ENCODE data around the gene OR8B8. TPM values are rescaled to one million over a fixed set of nuclear protein-coding genes. Genes with fewer than 3 reads are reported as not detected.
"Not testable (repeated sequence)": the region's sequence is repeated elsewhere in the genome, so short reads cannot be mapped to it uniquely, and the experiment has no call there.

Gene OR8B8
- total RNA-seq, 1 donor from 2014 or later, result not detected

GRCh38 chr11:124463324-124463723 is 17.8 kb upstream of the OR8B8 start:
- Mint-ChIP-seq H3K36me3 (ENCODE audit: low read depth) (no peaks in the 10 kb centered on the region), H3K9me3 (ENCODE audit: low read depth) (no peaks in the 10 kb centered on the region), H3K27ac (ENCODE audit: unreplicated experiment) (no peak overlapping the region), H3K4me3 (ENCODE audit: unreplicated experiment) (no peak overlapping the region), H3K4me1 (ENCODE audit: low read depth) (no peaks in the 10 kb centered on the region), H3K27me3 (ENCODE audit: low read depth) (peaks cover 13% of the 10 kb centered on the region)
- DNase-seq (ENCODE audit: low spot score), result no peak
- TF ChIP-seq CTCF (IDR thresholded peaks at IDR 0.05), result no peak

GRCh38 chr11:124460459-124460858 is 15.0 kb upstream of the OR8B8 start:
- Mint-ChIP-seq H3K9me3 (ENCODE audit: low read depth) (no peaks in the 10 kb centered on the region), H3K4me3 (ENCODE audit: unreplicated experiment) (no peak overlapping the region), H3K27ac (ENCODE audit: unreplicated experiment) (no peak overlapping the region), H3K36me3 (ENCODE audit: low read depth) (no peaks in the 10 kb centered on the region), H3K4me1 (ENCODE audit: low read depth) (no peaks in the 10 kb centered on the region), H3K27me3 (ENCODE audit: low read depth) (peaks cover 10% of the 10 kb centered on the region)
- TF ChIP-seq CTCF (IDR thresholded peaks at IDR 0.05), result no peak
- DNase-seq (ENCODE audit: low spot score), result no peak

- not testable (repeated sequence) for DNase-seq (ENCODE audit: low spot score); H3K27me3 Mint-ChIP-seq (ENCODE audit: low read depth); H3K36me3 Mint-ChIP-seq (ENCODE audit: low read depth); H3K4me1 Mint-ChIP-seq (ENCODE audit: low read depth); H3K27ac Mint-ChIP-seq (ENCODE audit: unreplicated experiment); H3K4me3 Mint-ChIP-seq (ENCODE audit: unreplicated experiment); H3K9me3 Mint-ChIP-seq (ENCODE audit: low read depth)
These were observed 13.9 kb upstream of the OR8B8 start for GRCh38 chr11:124459379-124459778.

GRCh38 chr11:124454552-124454951 is 9.1 kb upstream of the OR8B8 start:
- no peaks in the 10 kb centered on the region for H3K36me3 Mint-ChIP-seq (ENCODE audit: low read depth)
- peaks cover 16% of the 10 kb centered on the region for H3K27me3 Mint-ChIP-seq (ENCODE audit: low read depth)
- TF ChIP-seq CTCF (IDR thresholded peaks at IDR 0.05), result no peak
- H3K9me3 Mint-ChIP-seq (ENCODE audit: low read depth), result peaks cover 12% of the 10 kb centered on the region
- H3K4me3 Mint-ChIP-seq (ENCODE audit: unreplicated experiment), result no peak overlapping the region
- DNase-seq (ENCODE audit: low spot score), result no peak
- H3K27ac Mint-ChIP-seq (ENCODE audit: unreplicated experiment), result no peak overlapping the region
- H3K4me1 Mint-ChIP-seq (ENCODE audit: low read depth), result no peaks in the 10 kb centered on the region

- TF ChIP-seq CTCF (IDR thresholded peaks at IDR 0.05), result no peak
- Mint-ChIP-seq H3K27me3 (ENCODE audit: low read depth) (peaks cover 22% of the 10 kb centered on the region), H3K27ac (ENCODE audit: unreplicated experiment) (no peak overlapping the region), H3K9me3 (ENCODE audit: low read depth) (peaks cover 8% of the 10 kb centered on the region), H3K4me3 (ENCODE audit: unreplicated experiment) (no peak overlapping the region), H3K4me1 (ENCODE audit: low read depth) (no peaks in the 10 kb centered on the region), H3K36me3 (ENCODE audit: low read depth) (no peaks in the 10 kb centered on the region)
- DNase-seq (ENCODE audit: low spot score), result no peak
These were observed 1.4 kb upstream of the OR8B8 start for GRCh38 chr11:124446916-124447315.

- Mint-ChIP-seq H3K4me3 (ENCODE audit: unreplicated experiment) (no peak overlapping the region), H3K4me1 (ENCODE audit: low read depth) (no peaks in the 10 kb centered on the region), H3K36me3 (ENCODE audit: low read depth) (no peaks in the 10 kb centered on the region), H3K9me3 (ENCODE audit: low read depth) (no peaks in the 10 kb centered on the region), H3K27me3 (ENCODE audit: low read depth) (peaks cover 42% of the 10 kb centered on the region), H3K27ac (ENCODE audit: unreplicated experiment) (no peak overlapping the region)
- DNase-seq (ENCODE audit: low spot score), result no peak
- TF ChIP-seq CTCF (IDR thresholded peaks at IDR 0.05), result no peak
These were observed 2.6 kb downstream of the OR8B8 start for GRCh38 chr11:124442847-124443246.

Measured in chondrocyte (in vitro differentiated cells).